HepG2 (cell line): ENCODE results near the gene LIN28B. TPM values are rescaled to one million over a fixed set of nuclear protein-coding genes. Genes with fewer than 3 reads are reported as not detected.
A peak's percentile ranks its signal among the peaks of the same experiment; 100 is the strongest.

Source experiments
- CREB1 ChIP-seq, 2 experiments: fragments of 450-650 bp in 1 of 2; IDR thresholded peaks; 2 replicates each; pipeline ENCODE4 v1.6.1; 2016 to 2017; ENCODE audit warnings: control low read depth in 1 of 2, mild to moderate bottlenecking in 1 of 2, missing compliant biosample characterization in 1 of 2, missing genetic modification characterization in 1 of 2
- DDIT3 ChIP-seq: sonication (generic); formaldehyde crosslinking; IDR thresholded peaks from 2 replicates; pipeline ENCODE4 v1.4.0; 2020; ENCODE audit warnings: mild to moderate bottlenecking, missing genetic modification reagents
- EED ChIP-seq: sonication (generic); formaldehyde crosslinking; IDR thresholded peaks from 2 replicates; pipeline ENCODE4 v1.5.0; 2020; ENCODE audit warnings: mild to moderate bottlenecking, missing genetic modification reagents
- FOSL1 ChIP-seq: sonication (generic); formaldehyde crosslinking; IDR thresholded peaks from 2 replicates; pipeline ENCODE4 v1.9.0; 2021; ENCODE audit warnings: missing genetic modification reagents, borderline replicate concordance
- FOSL2 ChIP-seq: sonication (generic); formaldehyde crosslinking; IDR thresholded peaks from 2 replicates; pipeline ENCODE4 v1.4.0; 2020; ENCODE audit warnings: missing genetic modification reagents
- HHEX ChIP-seq: IDR thresholded peaks from 2 replicates; pipeline ENCODE4 v1.6.1; 2016; ENCODE audit warnings: control low read depth
- HMG20B ChIP-seq: conservative IDR thresholded peaks from 2 replicates; pipeline ENCODE4 v1.6.1; 2016; ENCODE audit warnings: missing genetic modification reagents, missing compliant biosample characterization
- MIXL1 ChIP-seq: IDR thresholded peaks from 2 replicates; pipeline ENCODE4 v1.6.1; 2016
- NFIC ChIP-seq: IDR thresholded peaks from 2 replicates; pipeline ENCODE4 v1.6.1; 2012; ENCODE audit warnings: mild to moderate bottlenecking, low read length, inconsistent platforms
- NR2C2 ChIP-seq: sonication (generic); formaldehyde crosslinking; IDR thresholded peaks from 2 replicates; pipeline ENCODE4 v1.4.0; 2020; ENCODE audit warnings: missing genetic modification reagents, mild to moderate bottlenecking, moderate library complexity, borderline replicate concordance
- PAF1 ChIP-seq: IDR thresholded peaks from 2 replicates; pipeline ENCODE4 v1.6.1; 2016; ENCODE audit warnings: missing genetic modification reagents, missing compliant biosample characterization
- REXO4 ChIP-seq: sonication (generic); formaldehyde crosslinking; IDR thresholded peaks from 2 replicates; pipeline ENCODE4 v1.8.0; 2022; ENCODE audit warnings: missing genetic modification reagents, mild to moderate bottlenecking, borderline replicate concordance
- RXRB ChIP-seq: IDR thresholded peaks from 2 replicates; pipeline ENCODE4 v1.6.1; 2016; ENCODE audit warnings: borderline replicate concordance, missing genetic modification reagents, missing compliant biosample characterization
- TEF ChIP-seq: sonication (generic); formaldehyde crosslinking; IDR thresholded peaks from 2 replicates; pipeline ENCODE4 v1.5.0; 2020; ENCODE audit warnings: missing genetic modification reagents
- U2AF2 ChIP-seq: fragments of 200-400 bp; formaldehyde crosslinking; IDR thresholded peaks from 2 replicates; pipeline ENCODE4 v1.6.1; 2017; ENCODE audit warnings: low read depth, mild to moderate bottlenecking, low read length
- ZBTB38 ChIP-seq: sonication (generic); formaldehyde crosslinking; IDR thresholded peaks from 2 replicates; pipeline ENCODE4 v1.5.1; 2020; ENCODE audit warnings: mild to moderate bottlenecking, missing genetic modification reagents
- ZC3H13 ChIP-seq: sonication (generic); formaldehyde crosslinking; IDR thresholded peaks from 2 replicates; pipeline ENCODE4 v1.8.1; 2023; ENCODE audit warnings: mild to moderate bottlenecking, missing genetic modification reagents, moderate library complexity
- ZNF281 ChIP-seq: sonication (generic); formaldehyde crosslinking; IDR thresholded peaks from 2 replicates; pipeline ENCODE4 v1.4.0; 2020; ENCODE audit warnings: missing genetic modification reagents, borderline replicate concordance
- ZNF296 ChIP-seq: sonication (generic); formaldehyde crosslinking; conservative IDR thresholded peaks from 2 replicates; pipeline ENCODE4 v1.5.0; 2020; ENCODE audit warnings: mild to moderate bottlenecking, missing genetic modification reagents
- ZNF451 ChIP-seq: sonication (generic); formaldehyde crosslinking; IDR thresholded peaks from 2 replicates; pipeline ENCODE4 v1.5.0; 2020; ENCODE audit warnings: mild to moderate bottlenecking, missing genetic modification reagents
- ZNF556 ChIP-seq: sonication (generic); formaldehyde crosslinking; IDR thresholded peaks from 2 replicates; pipeline ENCODE4 v1.4.0; 2020; ENCODE audit warnings: mild to moderate bottlenecking, missing genetic modification reagents, borderline replicate concordance
- ZNF879 ChIP-seq: sonication (generic); formaldehyde crosslinking; IDR thresholded peaks from 2 replicates; pipeline ENCODE4 v1.8.1; 2023; ENCODE audit warnings: missing genetic modification reagents
- polyA plus RNA-seq, 8 experiments: library from polyadenylated mRNA; depleted of rRNA in 3 of 8; stranded (reverse) in 7 of 8; unstranded in 1 of 8; fragments of >200 nt; fragmentation: Illumina TruSeq in 4 of 8; extraction: Trizol in 4 of 8; gene quantifications; 2 replicates each; pipeline versions ENCODE4 v1.2.1 to v1.2.3, GENCODE V29; 2011 to 2016; ENCODE audit warnings: low read depth in 4 of 8, missing spikeins in 1 of 8, mixed read lengths in 1 of 8; ENCODE audit not compliant: insufficient read depth in 1 of 8
- total RNA-seq, 5 experiments: library from RNA; depleted of rRNA; stranded (reverse); fragments of >200 nt; fragmentation: Illumina TruSeq; extraction: Trizol; gene quantifications; 2 replicates each; pipeline ENCODE4 v1.2.3, GENCODE V29; 2016; ENCODE audit warnings: low read depth in 1 of 5
- TF ChIP-seq, protein P1 (sequence below): sonication (generic); formaldehyde crosslinking; IDR thresholded peaks from 2 replicates; pipeline ENCODE4 v1.5.0; 2020; ENCODE audit warnings: mild to moderate bottlenecking, missing genetic modification reagents, moderate library complexity
- TF ChIP-seq, protein P2 (sequence below): sonication (generic); formaldehyde crosslinking; IDR thresholded peaks from 2 replicates; pipeline ENCODE4 v1.4.0; 2020; ENCODE audit warnings: missing genetic modification reagents, mild to moderate bottlenecking, borderline replicate concordance

Gene LIN28B
- total and polyA plus RNA-seq, 2 of the 13 experiments (the other 11 are each of a cell fraction or from before 2014, with no cell fraction given), result 14.5 to 56.8 TPM

DNA sequence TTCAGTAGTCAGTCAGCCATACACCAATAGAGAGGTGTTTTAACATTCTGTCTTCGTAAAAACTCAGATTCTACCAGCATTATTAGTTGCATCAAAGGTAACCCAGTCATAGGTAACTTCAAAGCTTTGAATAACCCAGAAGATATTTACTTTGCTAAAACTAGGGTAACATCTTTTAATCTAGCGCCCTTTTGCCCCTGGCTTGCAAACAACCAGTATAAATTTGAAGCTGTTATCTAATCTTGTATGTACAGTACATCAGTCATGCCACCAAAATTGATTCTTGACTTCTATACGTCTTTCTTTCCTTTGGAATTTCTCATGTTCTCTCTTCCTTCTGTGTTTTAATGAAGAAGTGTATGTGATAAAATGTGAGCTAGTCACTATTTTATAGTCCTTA lies 109.3 kb downstream of the LIN28B start (continued):
- TF ChIP-seq ZNF451 (CRISPR knock-in tag), result no peak
- TF ChIP-seq REXO4 (CRISPR knock-in tag), result no peak
- TF ChIP-seq, protein P1, sequence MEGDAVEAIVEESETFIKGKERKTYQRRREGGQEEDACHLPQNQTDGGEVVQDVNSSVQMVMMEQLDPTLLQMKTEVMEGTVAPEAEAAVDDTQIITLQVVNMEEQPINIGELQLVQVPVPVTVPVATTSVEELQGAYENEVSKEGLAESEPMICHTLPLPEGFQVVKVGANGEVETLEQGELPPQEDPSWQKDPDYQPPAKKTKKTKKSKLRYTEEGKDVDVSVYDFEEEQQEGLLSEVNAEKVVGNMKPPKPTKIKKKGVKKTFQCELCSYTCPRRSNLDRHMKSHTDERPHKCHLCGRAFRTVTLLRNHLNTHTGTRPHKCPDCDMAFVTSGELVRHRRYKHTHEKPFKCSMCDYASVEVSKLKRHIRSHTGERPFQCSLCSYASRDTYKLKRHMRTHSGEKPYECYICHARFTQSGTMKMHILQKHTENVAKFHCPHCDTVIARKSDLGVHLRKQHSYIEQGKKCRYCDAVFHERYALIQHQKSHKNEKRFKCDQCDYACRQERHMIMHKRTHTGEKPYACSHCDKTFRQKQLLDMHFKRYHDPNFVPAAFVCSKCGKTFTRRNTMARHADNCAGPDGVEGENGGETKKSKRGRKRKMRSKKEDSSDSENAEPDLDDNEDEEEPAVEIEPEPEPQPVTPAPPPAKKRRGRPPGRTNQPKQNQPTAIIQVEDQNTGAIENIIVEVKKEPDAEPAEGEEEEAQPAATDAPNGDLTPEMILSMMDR, result no peak
- no peak for TF ChIP-seq DDIT3 (CRISPR knock-in tag)
- TF ChIP-seq NFIC, result peak; percentile 80
- no peak for TF ChIP-seq ZNF296 (CRISPR knock-in tag)
- TF ChIP-seq ZBTB38 (CRISPR knock-in tag), result no peak
- no peak for TF ChIP-seq ZNF281 (CRISPR knock-in tag)
- 0 out of 2 replicates have a peak, but pooled peaks have one; percentile 9 for TF ChIP-seq HHEX (CRISPR knock-in tag)
- no peak for TF ChIP-seq U2AF2
- no peak for TF ChIP-seq FOSL1 (CRISPR knock-in tag)
- TF ChIP-seq NR2C2 (CRISPR knock-in tag), result no peak
- TF ChIP-seq ZNF879, result no peak
- peak; percentile 23; the same call in 1 of the 2 replicates for TF ChIP-seq FOSL2
- no peak for TF ChIP-seq PAF1 (CRISPR knock-in tag)
- no peak for TF ChIP-seq CREB1 (IDR thresholded peaks at IDR 0.05)
- peak; percentile 34; the same call in 1 of the 2 replicates for TF ChIP-seq CREB1 (CRISPR knock-in tag; IDR thresholded peaks at IDR 0.05)
- TF ChIP-seq, protein P2, sequence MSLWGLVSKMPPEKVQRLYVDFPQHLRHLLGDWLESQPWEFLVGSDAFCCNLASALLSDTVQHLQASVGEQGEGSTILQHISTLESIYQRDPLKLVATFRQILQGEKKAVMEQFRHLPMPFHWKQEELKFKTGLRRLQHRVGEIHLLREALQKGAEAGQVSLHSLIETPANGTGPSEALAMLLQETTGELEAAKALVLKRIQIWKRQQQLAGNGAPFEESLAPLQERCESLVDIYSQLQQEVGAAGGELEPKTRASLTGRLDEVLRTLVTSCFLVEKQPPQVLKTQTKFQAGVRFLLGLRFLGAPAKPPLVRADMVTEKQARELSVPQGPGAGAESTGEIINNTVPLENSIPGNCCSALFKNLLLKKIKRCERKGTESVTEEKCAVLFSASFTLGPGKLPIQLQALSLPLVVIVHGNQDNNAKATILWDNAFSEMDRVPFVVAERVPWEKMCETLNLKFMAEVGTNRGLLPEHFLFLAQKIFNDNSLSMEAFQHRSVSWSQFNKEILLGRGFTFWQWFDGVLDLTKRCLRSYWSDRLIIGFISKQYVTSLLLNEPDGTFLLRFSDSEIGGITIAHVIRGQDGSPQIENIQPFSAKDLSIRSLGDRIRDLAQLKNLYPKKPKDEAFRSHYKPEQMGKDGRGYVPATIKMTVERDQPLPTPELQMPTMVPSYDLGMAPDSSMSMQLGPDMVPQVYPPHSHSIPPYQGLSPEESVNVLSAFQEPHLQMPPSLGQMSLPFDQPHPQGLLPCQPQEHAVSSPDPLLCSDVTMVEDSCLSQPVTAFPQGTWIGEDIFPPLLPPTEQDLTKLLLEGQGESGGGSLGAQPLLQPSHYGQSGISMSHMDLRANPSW (CRISPR knock-in tag), result no peak
- peak; percentile 71; the same call in 1 of the 2 replicates for TF ChIP-seq RXRB (CRISPR knock-in tag)
- no peak for TF ChIP-seq TEF (CRISPR knock-in tag)
- no peak for TF ChIP-seq HMG20B (CRISPR knock-in tag)
- TF ChIP-seq ZNF556 (CRISPR knock-in tag), result no peak
- TF ChIP-seq MIXL1 (CRISPR knock-in tag), result peak; percentile 68
- TF ChIP-seq ZC3H13 (CRISPR knock-in tag), result no peak
- TF ChIP-seq EED, result no peak
